ENCODE data around the gene CD84.

- no peak for TF ChIP-seq CTCF (conservative IDR thresholded peaks at IDR 0.05; ENCODE audit: low read length)
- TF ChIP-seq EZH2phosphoT487 (IDR thresholded peaks at IDR 0.05; ENCODE audit: borderline replicate concordance, low read depth, low read length): no peak
Observed at GRCh38 chr1:160626509-160627342, 47.4 kb upstream of the CD84 start.

All from OCI-LY7 (cell line).